A549 (cell line): ENCODE results near the gene ADCY2. TPM values are rescaled to one million over a fixed set of nuclear protein-coding genes. Genes with fewer than 3 reads are reported as not detected.

Experiments used
- ATAC-seq, 2 experiments: fragments of 200-7000 bp in 1 of 2; fragments of >200 bp in 1 of 2; cut with Nextera tagmentation in 1 of 2; cut with Tn5 transposase in 1 of 2; 3 replicates each; pipeline versions ENCODE4 v1.8.0 to v1.9.1; 2018 to 2020; ENCODE audit warnings: mild to moderate bottlenecking in 1 of 2, moderate library complexity in 1 of 2
- CTCF ChIA-PET: fragments of 300-600 bp; sonication (Branson Sonifier 250); formaldehyde crosslinking; extraction: SDS; loops from one replicate; lab custom pipeline; 2021; ENCODE audit warnings: antibody characterized with exemption, inconsistent platforms; lab: Yijun Ruan, JAX
- POLR2A ChIA-PET: fragments of 350-600 bp; formaldehyde crosslinking; extraction: SDS; loops from one replicate; lab custom pipeline; 2021; ENCODE audit warnings: antibody characterized with exemption, inconsistent platforms; lab: Yijun Ruan, JAX
- DNase-seq, 2 experiments: peaks; one replicate each; pipeline versions ENCODE4 v3.0.0 to v3.0.0-alpha.2; 2011 to 2016; ENCODE audit warnings: low read depth in 1 of 2, low spot score in 1 of 2
- FAIRE-seq: peaks from 2 replicates; lab custom pipeline; 2011; peaks lifted over from hg19 to GRCh38; lab: Jason Lieb, UNC
- H3K27ac ChIP-seq, 2 experiments: fragments of >200 bp; sonication (Bioruptor Twin); formaldehyde crosslinking; 3 replicates each; pipeline ENCODE4 v1.5.1; 2016 to 2017
- H3K4me1 ChIP-seq: fragments of >200 bp; sonication (Bioruptor Twin); formaldehyde crosslinking; 3 replicates; pipeline ENCODE4 v1.6.1; 2016
- H3K4me2 ChIP-seq: fragments of >200 bp; sonication (Bioruptor Twin); formaldehyde crosslinking; 3 replicates; pipeline ENCODE4 v1.6.1; 2016
- H3K4me3 ChIP-seq: fragments of >200 bp; sonication (Bioruptor Twin); formaldehyde crosslinking; 3 replicates; pipeline ENCODE4 v1.5.1; 2016
- H3K9me3 ChIP-seq: fragments of >200 bp; sonication (Bioruptor Twin); formaldehyde crosslinking; 3 replicates; pipeline ENCODE4 v1.6.1; 2016
- BHLHE40 ChIP-seq: IDR thresholded peaks from 2 replicates; pipeline ENCODE4 v1.6.1; 2012; ENCODE audit warnings: low read depth, low read length, inconsistent platforms
- CEBPB ChIP-seq, 2 experiments: fragments of >200 bp in 1 of 2; sonication (Bioruptor Twin) in 1 of 2; formaldehyde crosslinking in 1 of 2; IDR thresholded peaks; 2 replicates each; pipeline ENCODE4 v1.6.1; 2012 to 2016
- CHD4 ChIP-seq: fragments of 200-600 bp; sonication (generic); IDR thresholded peaks from 2 replicates; pipeline ENCODE4 v1.6.1; 2016; ENCODE audit warnings: antibody characterized with exemption, mild to moderate bottlenecking, borderline replicate concordance
- EP300 ChIP-seq, 2 experiments: fragments of >200 bp; sonication (Bioruptor Twin); formaldehyde crosslinking; IDR thresholded peaks; 2 replicates in 1 of 2; 3 replicates in 1 of 2; pipeline ENCODE4 v1.6.1; 2016 to 2017
- ESRRA ChIP-seq: fragments of 150-350 bp; IDR thresholded peaks from 2 replicates; pipeline ENCODE4 v1.6.1; 2014; ENCODE audit warnings: mild to moderate bottlenecking, low read length, borderline replicate concordance
- FOXS1 ChIP-seq: fragments of 250-450 bp; sonication (Bioruptor Pico); IDR thresholded peaks from 2 replicates; pipeline ENCODE4 v1.5.0; 2020; ENCODE audit warnings: mild to moderate bottlenecking, moderate library complexity
- HOXB13 ChIP-seq: fragments of 250-450 bp; sonication (Bioruptor Pico); IDR thresholded peaks from 2 replicates; pipeline ENCODE4 v1.5.0; 2020; ENCODE audit warnings: low read depth, mild to moderate bottlenecking, moderate library complexity
- KDM1A ChIP-seq: fragments of 200-600 bp; sonication (generic); IDR thresholded peaks from 2 replicates; pipeline ENCODE4 v1.6.1; 2016; ENCODE audit warnings: low read depth, mild to moderate bottlenecking
- KDM5A ChIP-seq: fragments of 200-600 bp; sonication (generic); IDR thresholded peaks from 2 replicates; pipeline ENCODE4 v1.6.1; 2016; ENCODE audit warnings: antibody characterized with exemption, mild to moderate bottlenecking
- NPAS2 ChIP-seq: fragments of 250-450 bp; sonication (Bioruptor Pico); IDR thresholded peaks from 2 replicates; pipeline ENCODE4 v1.8.0; 2022; ENCODE audit warnings: mild to moderate bottlenecking, moderate library complexity, borderline replicate concordance
- POLR2A ChIP-seq: IDR thresholded peaks from 2 replicates; pipeline ENCODE4 v1.6.1; 2012; ENCODE audit warnings: mild to moderate bottlenecking, low read length
- RAD21 ChIP-seq, 2 experiments: fragments of >200 bp in 1 of 2; sonication (Bioruptor Twin) in 1 of 2; formaldehyde crosslinking in 1 of 2; IDR thresholded peaks in 1 of 2; conservative IDR thresholded peaks in 1 of 2; 2 replicates in 1 of 2; 3 replicates in 1 of 2; pipeline ENCODE4 v1.6.1; 2012 to 2018; ENCODE audit warnings: inconsistent platforms in 1 of 2
- RARB ChIP-seq: fragments of 250-450 bp; sonication (Bioruptor Pico); IDR thresholded peaks from 2 replicates; pipeline ENCODE4 v1.8.0; 2021; ENCODE audit warnings: mild to moderate bottlenecking, moderate library complexity
- SMC3 ChIP-seq: fragments of >200 bp; sonication (Bioruptor Twin); formaldehyde crosslinking; IDR thresholded peaks from 3 replicates; pipeline ENCODE4 v1.6.1; 2018; ENCODE audit warnings: inconsistent platforms
- ZC3H11A ChIP-seq: fragments of 450-650 bp; IDR thresholded peaks from 2 replicates; pipeline ENCODE4 v1.6.1; 2014; ENCODE audit warnings: antibody characterized with exemption, mild to moderate bottlenecking
- ZFP36 ChIP-seq: fragments of 450-650 bp; IDR thresholded peaks from 2 replicates; pipeline ENCODE4 v1.6.1; 2014; ENCODE audit warnings: borderline replicate concordance; ENCODE audit not compliant: partially characterized antibody
- WGBS: methylation state at CpG from one replicate; pipeline ENCODE4 v1.1.6; 2017; ENCODE audit errors: missing lambda C conversion rate; 5-methylcytosine and 5-hydroxymethylcytosine counted together
- polyA plus RNA-seq, 4 experiments: library from polyadenylated mRNA; depleted of rRNA in 3 of 4; stranded (reverse); fragments of >200 nt; fragmentation: RNase III in 1 of 4; extraction: RNeasy Plus Mini Kit Qiagen cat#74134 plus additional on column Dnase treatment in 1 of 4; gene quantifications; 2 replicates in 3 of 4; 3 replicates in 1 of 4; pipeline ENCODE4 v1.2.3, GENCODE V29; 2011 to 2017
- TF ChIP-seq, protein P1 (sequence below): fragments of 450-650 bp; IDR thresholded peaks from 2 replicates; pipeline ENCODE4 v1.6.1; 2014; ENCODE audit warnings: antibody characterized with exemption
- TF ChIP-seq, protein P2 (sequence below): fragments of 200-600 bp; sonication (generic); IDR thresholded peaks from 2 replicates; pipeline ENCODE4 v1.6.1; 2016; ENCODE audit warnings: antibody characterized with exemption, mild to moderate bottlenecking, moderate library complexity
- TF ChIP-seq, protein P3 (sequence below): fragments of 150-350 bp; IDR thresholded peaks from 2 replicates; pipeline ENCODE4 v1.6.1; 2014; ENCODE audit warnings: low read depth, mild to moderate bottlenecking, low read length
- TF ChIP-seq, protein P4 (sequence below): fragments of 250-450 bp; sonication (Bioruptor Pico); IDR thresholded peaks from 2 replicates; pipeline ENCODE4 v1.5.0; 2021; ENCODE audit warnings: mild to moderate bottlenecking, moderate library complexity, borderline replicate concordance

The ADCY2 gene
- polyA plus RNA-seq, 2 of the 4 experiments (the other 2 are of a cell fraction), result not detected

- Histone ChIP-seq H3K4me2 (no peak overlapping the region), H3K4me1 (no peaks in the 10 kb centered on the region), H3K9me3 (no peaks in the 10 kb centered on the region), H3K4me3 (no peak overlapping the region), H3K27ac (no peak overlapping the region)
- no peak for ATAC-seq
- 3% methylated on average over 2 of the region's 2 CpGs for WGBS
- no peak for DNase-seq
- CTCF ChIA-PET, result no interaction called here
- TF ChIP-seq HOXB13 (CRISPR knock-in tag) (no peak), SMC3 (no peak), CEBPB (IDR thresholded peaks at IDR 0.05) (no peak), BHLHE40 (no peak), ESRRA (no peak), ZC3H11A (no peak)
- POLR2A ChIA-PET, result no interaction called here
- no peak for FAIRE-seq
These were observed 13.3 kb upstream of the ADCY2 start for GRCh38 chr5:7382588-7382987.

DNA sequence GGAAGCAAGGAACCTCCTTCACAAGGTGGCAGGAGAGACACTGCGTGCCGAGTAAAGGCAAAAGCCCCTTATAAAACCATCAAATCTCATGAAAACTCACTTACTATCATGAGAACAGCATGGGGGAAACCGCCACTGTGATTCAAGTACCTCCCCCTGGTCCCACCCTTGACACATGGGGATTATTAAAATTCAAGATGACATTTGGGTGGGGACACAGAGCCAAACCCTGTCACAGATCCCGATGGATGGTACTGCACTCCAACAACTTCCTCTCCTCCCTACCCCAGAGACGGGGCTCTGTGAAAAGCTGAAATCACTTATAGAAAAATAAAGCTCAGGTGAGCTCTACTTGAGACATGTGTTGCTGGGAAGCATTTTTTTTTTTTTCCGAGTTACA is 10.3 kb upstream of the ADCY2 start:
- H3K9me3 ChIP-seq, result no peaks in the 10 kb centered on the region
- no peak overlapping the region for H3K4me3 ChIP-seq
- ATAC-seq (no peak), DNase-seq (no peak), FAIRE-seq (no peak)
- POLR2A ChIA-PET, result no interaction called here
- no peaks in the 10 kb centered on the region for H3K4me1 ChIP-seq
- TF ChIP-seq POLR2A, result no peak
- TF ChIP-seq CHD4, result no peak
- no peak for TF ChIP-seq EP300 (IDR thresholded peaks at IDR 0.05)
- TF ChIP-seq, protein P1, sequence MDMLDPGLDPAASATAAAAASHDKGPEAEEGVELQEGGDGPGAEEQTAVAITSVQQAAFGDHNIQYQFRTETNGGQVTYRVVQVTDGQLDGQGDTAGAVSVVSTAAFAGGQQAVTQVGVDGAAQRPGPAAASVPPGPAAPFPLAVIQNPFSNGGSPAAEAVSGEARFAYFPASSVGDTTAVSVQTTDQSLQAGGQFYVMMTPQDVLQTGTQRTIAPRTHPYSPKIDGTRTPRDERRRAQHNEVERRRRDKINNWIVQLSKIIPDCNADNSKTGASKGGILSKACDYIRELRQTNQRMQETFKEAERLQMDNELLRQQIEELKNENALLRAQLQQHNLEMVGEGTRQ, result no peak
- TF ChIP-seq ZFP36, result no peak
- TF ChIP-seq, protein P2, sequence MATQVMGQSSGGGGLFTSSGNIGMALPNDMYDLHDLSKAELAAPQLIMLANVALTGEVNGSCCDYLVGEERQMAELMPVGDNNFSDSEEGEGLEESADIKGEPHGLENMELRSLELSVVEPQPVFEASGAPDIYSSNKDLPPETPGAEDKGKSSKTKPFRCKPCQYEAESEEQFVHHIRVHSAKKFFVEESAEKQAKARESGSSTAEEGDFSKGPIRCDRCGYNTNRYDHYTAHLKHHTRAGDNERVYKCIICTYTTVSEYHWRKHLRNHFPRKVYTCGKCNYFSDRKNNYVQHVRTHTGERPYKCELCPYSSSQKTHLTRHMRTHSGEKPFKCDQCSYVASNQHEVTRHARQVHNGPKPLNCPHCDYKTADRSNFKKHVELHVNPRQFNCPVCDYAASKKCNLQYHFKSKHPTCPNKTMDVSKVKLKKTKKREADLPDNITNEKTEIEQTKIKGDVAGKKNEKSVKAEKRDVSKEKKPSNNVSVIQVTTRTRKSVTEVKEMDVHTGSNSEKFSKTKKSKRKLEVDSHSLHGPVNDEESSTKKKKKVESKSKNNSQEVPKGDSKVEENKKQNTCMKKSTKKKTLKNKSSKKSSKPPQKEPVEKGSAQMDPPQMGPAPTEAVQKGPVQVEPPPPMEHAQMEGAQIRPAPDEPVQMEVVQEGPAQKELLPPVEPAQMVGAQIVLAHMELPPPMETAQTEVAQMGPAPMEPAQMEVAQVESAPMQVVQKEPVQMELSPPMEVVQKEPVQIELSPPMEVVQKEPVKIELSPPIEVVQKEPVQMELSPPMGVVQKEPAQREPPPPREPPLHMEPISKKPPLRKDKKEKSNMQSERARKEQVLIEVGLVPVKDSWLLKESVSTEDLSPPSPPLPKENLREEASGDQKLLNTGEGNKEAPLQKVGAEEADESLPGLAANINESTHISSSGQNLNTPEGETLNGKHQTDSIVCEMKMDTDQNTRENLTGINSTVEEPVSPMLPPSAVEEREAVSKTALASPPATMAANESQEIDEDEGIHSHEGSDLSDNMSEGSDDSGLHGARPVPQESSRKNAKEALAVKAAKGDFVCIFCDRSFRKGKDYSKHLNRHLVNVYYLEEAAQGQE, result no peak
- TF ChIP-seq CEBPB (IDR thresholded peaks at IDR 0.05), result no peak
- TF ChIP-seq, protein P3, sequence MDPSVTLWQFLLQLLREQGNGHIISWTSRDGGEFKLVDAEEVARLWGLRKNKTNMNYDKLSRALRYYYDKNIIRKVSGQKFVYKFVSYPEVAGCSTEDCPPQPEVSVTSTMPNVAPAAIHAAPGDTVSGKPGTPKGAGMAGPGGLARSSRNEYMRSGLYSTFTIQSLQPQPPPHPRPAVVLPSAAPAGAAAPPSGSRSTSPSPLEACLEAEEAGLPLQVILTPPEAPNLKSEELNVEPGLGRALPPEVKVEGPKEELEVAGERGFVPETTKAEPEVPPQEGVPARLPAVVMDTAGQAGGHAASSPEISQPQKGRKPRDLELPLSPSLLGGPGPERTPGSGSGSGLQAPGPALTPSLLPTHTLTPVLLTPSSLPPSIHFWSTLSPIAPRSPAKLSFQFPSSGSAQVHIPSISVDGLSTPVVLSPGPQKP, result no peak
- TF ChIP-seq KDM5A, result no peak
- TF ChIP-seq NPAS2, result no peak
- no peak for TF ChIP-seq KDM1A
- TF ChIP-seq RAD21 (conservative IDR thresholded peaks at IDR 0.05 in 1 of 2, IDR thresholded peaks at IDR 0.05 in 1 of 2), result no peak
- TF ChIP-seq, protein P4, sequence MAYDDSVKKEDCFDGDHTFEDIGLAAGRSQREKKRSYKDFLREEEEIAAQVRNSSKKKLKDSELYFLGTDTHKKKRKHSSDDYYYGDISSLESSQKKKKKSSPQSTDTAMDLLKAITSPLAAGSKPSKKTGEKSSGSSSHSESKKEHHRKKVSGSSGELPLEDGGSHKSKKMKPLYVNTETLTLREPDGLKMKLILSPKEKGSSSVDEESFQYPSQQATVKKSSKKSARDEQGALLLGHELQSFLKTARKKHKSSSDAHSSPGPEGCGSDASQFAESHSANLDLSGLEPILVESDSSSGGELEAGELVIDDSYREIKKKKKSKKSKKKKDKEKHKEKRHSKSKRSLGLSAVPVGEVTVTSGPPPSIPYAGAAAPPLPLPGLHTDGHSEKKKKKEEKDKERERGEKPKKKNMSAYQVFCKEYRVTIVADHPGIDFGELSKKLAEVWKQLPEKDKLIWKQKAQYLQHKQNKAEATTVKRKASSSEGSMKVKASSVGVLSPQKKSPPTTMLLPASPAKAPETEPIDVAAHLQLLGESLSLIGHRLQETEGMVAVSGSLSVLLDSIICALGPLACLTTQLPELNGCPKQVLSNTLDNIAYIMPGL (CRISPR knock-in tag), result no peak
- TF ChIP-seq FOXS1 (CRISPR knock-in tag), result no peak
- no peak for TF ChIP-seq RARB (CRISPR knock-in tag)
- no peak overlapping the region for H3K27ac ChIP-seq
- H3K4me2 ChIP-seq, result no peak overlapping the region
- CTCF ChIA-PET, result no interaction called here
- WGBS, result 9% methylated on average over 6 of the region's 6 CpGs
